T-helper 2 cell treated with Interferon-gamma antibody and Interleukin-4, amounts not matched to agents 5 μg/mL and 100 μg/mL, for 36 hours (primary cell): Measurements from ENCODE around the gene SHTN1.

Experiments used
- DNase-seq: peaks from one replicate; pipeline ENCODE4 v3.0.0; 2021; ENCODE audit warnings: low spot score
- H3K27ac Mint-ChIP-seq: one replicate; pipeline ENCODE4 v1.8.0; 2021; ENCODE audit warnings: mild to moderate bottlenecking, mixed read lengths
- H3K27me3 Mint-ChIP-seq: one replicate; pipeline ENCODE4 v1.8.0; 2021; ENCODE audit warnings: low read depth, mixed read lengths
- H3K36me3 Mint-ChIP-seq: one replicate; pipeline ENCODE4 v1.8.0; 2021; ENCODE audit warnings: low read depth, mixed read lengths
- H3K4me1 Mint-ChIP-seq: one replicate; pipeline ENCODE4 v1.8.0; 2021; ENCODE audit warnings: low read depth, mixed read lengths
- H3K4me3 Mint-ChIP-seq: one replicate; pipeline ENCODE4 v1.8.0; 2022; ENCODE audit warnings: mild to moderate bottlenecking, moderate library complexity, mixed read lengths
- H3K9me3 Mint-ChIP-seq: one replicate; pipeline ENCODE4 v1.8.0; 2021; ENCODE audit warnings: mixed read lengths

SHTN1 gene

DNA sequence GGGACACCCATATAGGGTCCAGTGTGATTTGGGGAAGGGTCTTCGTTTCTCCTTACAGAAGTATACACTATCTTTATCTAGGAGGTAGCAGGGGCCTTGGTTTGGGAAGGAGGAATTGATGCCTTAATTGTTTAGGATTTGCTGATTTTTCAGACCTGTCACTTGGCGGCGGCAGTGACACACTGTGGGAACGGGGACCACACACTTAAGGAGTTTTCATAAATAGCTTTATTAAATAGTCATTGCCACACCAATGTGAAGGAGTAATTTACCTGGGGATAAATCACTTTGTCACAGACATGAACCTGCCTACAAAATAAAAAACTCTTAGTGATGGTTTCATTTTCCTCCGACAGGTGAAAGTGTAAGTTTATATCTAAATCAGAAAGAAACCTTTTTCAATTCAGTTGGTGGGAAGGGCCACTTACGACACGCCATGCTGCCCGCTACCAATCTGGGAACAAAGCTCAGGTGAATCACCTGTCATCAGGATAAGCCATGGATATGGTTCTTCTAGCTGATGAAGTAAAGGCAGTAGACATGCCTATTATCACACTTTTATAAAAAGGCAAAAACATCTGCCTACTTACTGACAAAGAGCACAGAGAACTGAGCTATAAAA is 168.0 kb downstream of the SHTN1 start:
- no peak overlapping the region for H3K4me3 Mint-ChIP-seq
- H3K27me3 Mint-ChIP-seq: peaks cover 5% of the 10 kb centered on the region
- no peaks in the 10 kb centered on the region for H3K36me3 Mint-ChIP-seq
- H3K9me3 Mint-ChIP-seq: no peaks in the 10 kb centered on the region
- no peaks in the 10 kb centered on the region for H3K4me1 Mint-ChIP-seq
- H3K27ac Mint-ChIP-seq: no peak overlapping the region
- no peak for DNase-seq

DNA sequence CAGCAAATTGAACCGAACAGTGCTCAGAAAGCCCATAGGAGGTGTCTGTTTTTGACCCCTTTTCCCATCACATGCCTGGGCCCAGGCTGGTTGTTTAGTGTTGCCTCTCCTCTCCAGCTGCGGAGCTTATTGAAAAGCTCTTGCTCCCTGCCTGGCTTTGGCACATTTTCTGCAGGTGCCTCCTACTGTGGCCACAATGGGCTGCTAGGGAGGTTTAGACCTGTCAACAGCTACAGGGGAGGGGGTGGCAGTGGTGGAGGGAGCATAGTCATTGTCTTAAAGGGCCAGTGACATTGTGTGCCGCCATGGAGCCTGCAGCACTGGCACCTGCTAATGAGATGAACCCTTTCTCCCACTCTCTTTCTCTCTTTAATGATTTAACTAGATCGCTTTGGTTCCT is 168.9 kb downstream of the SHTN1 start:
- Mint-ChIP-seq H3K27ac (no peak overlapping the region), H3K4me3 (no peak overlapping the region), H3K27me3 (peaks cover 5% of the 10 kb centered on the region), H3K9me3 (no peaks in the 10 kb centered on the region), H3K4me1 (no peaks in the 10 kb centered on the region), H3K36me3 (no peaks in the 10 kb centered on the region)
- DNase-seq: no peak

DNA sequence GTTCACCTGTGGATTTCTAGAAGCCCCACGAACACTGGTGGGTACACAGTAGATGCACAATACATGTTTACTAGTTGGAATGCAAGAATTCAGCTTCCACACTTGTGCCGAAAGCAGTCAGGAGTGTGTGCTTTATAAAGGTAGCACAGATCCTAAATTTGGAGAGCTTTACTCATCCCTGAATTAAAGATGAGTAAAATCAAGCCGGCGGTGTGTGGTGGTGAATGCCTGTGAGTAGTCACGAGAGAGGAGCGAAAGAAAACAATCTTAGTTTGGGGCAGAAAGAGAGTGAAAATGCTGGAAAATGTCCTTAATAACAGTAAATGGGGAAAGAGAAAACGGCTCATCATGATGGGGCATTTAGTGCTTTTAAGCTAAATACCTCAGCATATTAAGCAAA is 169.3 kb downstream of the SHTN1 start:
- Mint-ChIP-seq H3K9me3 (no peaks in the 10 kb centered on the region), H3K4me3 (no peak overlapping the region), H3K4me1 (no peaks in the 10 kb centered on the region), H3K36me3 (no peaks in the 10 kb centered on the region), H3K27me3 (peaks cover 5% of the 10 kb centered on the region), H3K27ac (no peak overlapping the region)
- DNase-seq: no peak

DNA sequence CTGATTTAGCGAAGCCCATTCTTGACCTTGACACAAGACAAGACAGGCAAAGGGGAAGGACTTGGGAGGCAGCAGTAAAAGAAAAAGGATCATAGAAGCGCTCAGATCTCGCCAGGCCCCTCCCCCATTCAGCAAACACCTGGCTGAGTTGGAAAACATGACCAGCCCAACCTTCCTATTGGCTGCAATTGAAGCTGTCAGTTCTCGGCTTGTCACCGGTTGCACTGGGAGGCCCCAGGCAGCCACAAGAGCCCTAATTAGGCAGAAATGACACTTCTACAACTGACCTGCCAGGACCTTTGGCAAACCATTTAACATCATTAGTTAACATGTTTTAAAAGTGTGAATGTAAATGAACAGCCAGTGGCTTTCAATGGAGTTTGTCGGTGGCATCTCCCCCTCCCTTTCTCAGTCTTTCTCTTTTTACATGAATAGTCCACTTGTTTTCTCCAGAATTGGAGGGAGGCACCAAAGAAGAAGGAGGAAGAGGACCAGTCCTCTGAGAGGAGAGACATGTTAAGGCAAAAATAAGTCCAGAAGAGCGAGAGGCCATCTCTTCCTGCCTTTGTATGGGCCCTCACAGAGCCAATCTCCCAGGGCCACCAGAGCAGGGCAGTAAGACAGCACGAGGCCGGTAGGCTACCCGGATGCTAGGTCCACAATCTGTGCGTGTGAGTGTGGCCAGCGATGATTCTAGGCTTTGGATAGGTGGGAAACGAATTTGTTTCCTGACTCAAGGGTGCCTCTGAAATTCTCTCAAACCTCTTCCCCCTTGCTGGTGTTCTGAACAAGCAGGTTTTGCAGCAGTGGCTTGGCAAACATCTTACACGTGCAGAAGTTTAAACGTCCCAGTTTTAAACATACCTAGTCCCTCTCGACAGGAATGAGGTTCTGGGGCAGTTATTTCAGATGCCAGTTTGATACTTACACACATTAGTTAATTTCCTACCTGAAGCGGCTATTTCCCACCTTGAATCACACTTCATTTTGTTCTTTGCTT is 170.7 kb downstream of the SHTN1 start:
- no peaks in the 10 kb centered on the region for H3K36me3 Mint-ChIP-seq
- no peak overlapping the region for H3K27ac Mint-ChIP-seq

DNA sequence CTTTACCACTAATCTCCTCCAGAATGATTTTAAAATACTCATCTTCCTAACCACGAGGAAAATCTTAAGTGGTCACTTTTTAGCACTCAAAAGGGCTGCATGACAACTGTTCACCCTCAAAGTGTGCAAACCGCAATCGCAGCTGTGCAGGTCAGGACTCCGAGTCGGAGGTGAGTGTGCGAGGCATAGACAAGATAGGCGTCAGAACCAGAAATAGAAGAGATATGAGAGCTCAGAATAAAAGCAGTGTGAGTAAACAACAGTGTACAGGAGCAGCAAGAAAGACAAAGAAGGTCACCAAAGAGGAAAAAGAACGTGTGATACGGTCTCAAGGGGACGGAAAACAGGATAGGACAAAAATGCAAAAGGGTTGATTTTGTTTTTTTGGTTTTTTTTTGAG is 173.2 kb downstream of the SHTN1 start:
- Mint-ChIP-seq H3K36me3 (no peaks in the 10 kb centered on the region), H3K27ac (no peak overlapping the region)
- no peak for DNase-seq

More for the DNA sequence above, 170.7 kb downstream of the SHTN1 start:
- H3K4me1 Mint-ChIP-seq: no peaks in the 10 kb centered on the region
- H3K4me3 Mint-ChIP-seq: no peak overlapping the region
- H3K27me3 Mint-ChIP-seq: peaks cover 5% of the 10 kb centered on the region
- no peak for DNase-seq
- H3K9me3 Mint-ChIP-seq: no peaks in the 10 kb centered on the region

More for the DNA sequence above, 173.2 kb downstream of the SHTN1 start:
- H3K27me3 Mint-ChIP-seq: peaks cover 3% of the 10 kb centered on the region
- H3K9me3 Mint-ChIP-seq: no peaks in the 10 kb centered on the region
- H3K4me1 Mint-ChIP-seq: no peaks in the 10 kb centered on the region
- H3K4me3 Mint-ChIP-seq: no peak overlapping the region
